HG03558 (cell line): ENCODE data around the gene EFCAB14.
"Not testable (repeated sequence)": the region's sequence is repeated elsewhere in the genome, so short reads cannot be mapped to it uniquely, and the experiment has no call there.

Source experiments
- ATAC-seq: cut with Tn5 transposase; IDR thresholded peaks from one replicate; pipeline ENCODE4 v1.9.1; 2021; ENCODE audit warnings: moderate number of reproducible peaks; ENCODE audit not compliant: unreplicated experiment; ENCODE audit errors: extremely low read depth

Gene EFCAB14

DNA sequence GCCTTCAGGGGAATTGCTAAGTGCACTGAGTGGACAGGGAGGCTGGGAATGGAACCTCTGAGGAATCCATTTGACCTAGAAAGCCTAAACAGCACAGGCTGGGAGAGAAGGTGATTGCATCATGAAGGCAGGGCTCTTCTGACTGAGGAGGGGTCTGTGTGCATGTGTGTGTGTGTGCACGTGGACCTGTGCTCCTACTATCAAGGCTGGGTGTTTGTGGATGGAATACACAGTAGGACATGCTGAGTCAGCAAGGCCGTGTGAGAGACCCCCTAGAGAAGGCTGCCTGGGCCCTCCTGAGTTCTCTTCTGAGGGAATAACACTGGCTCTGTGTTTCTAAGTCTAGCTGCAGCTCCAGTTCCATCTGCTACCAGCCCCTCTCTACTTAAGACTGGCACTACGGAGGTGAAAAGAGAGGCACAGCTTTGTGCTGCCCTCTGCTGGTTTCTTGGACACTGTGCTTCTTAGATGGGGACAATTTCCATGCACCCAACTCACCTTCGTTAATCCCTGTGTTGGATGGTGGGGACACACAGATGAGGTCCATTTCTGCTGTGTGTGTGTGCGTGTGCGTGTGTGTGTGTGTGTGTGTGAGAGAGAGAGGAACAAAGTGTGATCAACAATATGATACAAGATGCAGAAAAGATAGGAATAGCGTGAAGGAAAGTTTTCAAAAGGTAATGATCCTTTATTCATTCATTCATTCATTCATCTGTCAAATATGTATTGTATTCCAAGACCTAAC, 6.2 kb upstream of the EFCAB14 start:
- no peak for ATAC-seq

- ATAC-seq = no peak
Measured at GRCh38 chr1:46723901-46724300, 5.0 kb upstream of the EFCAB14 start.

DNA sequence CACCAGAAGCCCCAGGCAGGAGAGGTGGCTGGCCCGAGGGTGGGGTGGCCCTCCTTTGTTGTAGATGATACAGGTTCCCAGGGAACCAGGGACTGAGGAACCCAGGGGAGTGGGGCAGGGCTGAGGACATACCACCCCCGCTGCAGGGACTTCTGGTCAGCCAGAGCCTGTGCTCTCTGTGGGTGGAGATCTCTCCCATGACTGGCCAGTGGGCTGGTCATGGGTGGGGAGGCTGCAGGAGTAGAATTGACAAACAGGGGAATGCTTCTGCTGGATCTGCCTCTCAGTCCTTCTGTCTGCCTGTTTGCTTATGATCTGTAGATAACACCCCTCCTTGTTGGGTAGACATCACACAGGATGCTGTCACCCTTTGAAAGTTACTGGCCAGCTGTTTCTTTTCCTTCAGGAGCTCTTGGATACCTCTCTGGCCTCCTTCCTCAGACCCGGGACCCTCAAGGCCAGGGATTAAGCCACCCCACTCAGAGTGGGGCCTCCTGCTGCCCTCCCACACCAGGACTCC, 2.8 kb upstream of the EFCAB14 start:
- no peak for ATAC-seq

GRCh38 chr1:46721204-46721603, 2.3 kb upstream of the EFCAB14 start:
- ATAC-seq = no peak

GRCh38 chr1:46720319-46720718, 1.4 kb upstream of the EFCAB14 start:
- ATAC-seq = not testable (repeated sequence)

GRCh38 chr1:46719689-46720088, 775 bp upstream of the EFCAB14 start:
- ATAC-seq = no peak

DNA sequence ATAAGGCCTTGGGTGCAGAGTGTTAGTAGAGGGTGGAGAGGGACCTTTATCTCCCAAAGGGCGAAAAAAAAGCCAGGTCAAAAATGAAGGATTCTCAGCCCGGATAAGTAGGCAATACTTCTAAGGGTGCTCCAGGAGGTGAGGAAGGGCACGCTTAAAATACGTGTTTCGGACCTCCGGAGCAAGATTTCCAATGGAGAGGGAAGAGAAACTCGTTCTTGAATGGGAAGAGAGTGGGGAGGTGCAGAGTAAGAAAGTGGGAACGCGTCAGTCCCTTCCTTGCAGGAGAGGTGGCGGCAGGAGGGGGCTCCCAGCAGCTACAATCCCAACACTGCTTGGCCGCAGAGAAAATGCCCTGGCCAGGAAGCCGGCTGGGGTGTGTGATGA, 581 bp downstream of the EFCAB14 start:
- ATAC-seq = no peak

GRCh38 chr1:46717654-46718053, 1.3 kb downstream of the EFCAB14 start:
- ATAC-seq = no peak

GRCh38 chr1:46714976-46715375, 3.9 kb downstream of the EFCAB14 start:
- no peak for ATAC-seq

GRCh38 chr1:46708121-46708520, 10.8 kb downstream of the EFCAB14 start:
- no peak for ATAC-seq

DNA sequence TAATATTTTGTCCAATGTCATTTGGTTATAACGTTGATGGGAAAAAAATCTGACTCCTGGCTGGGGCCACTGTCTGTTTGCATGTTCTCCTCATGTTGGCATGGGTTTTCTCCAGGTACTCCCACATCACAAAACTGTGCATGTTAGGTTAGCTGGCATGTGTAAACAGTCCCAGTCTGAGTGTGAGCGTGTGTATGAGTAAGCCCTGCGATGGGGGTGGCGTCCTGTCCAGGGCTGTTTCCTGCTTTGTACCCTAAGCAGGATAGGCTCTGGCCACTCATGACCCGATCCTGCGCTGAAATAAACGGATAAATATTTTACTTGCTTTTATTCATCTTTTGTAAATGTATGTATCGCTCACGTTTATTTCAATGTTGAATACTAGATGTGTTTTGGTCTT, 13.5 kb downstream of the EFCAB14 start:
- no peak for ATAC-seq

- ATAC-seq = no peak
Measured at GRCh38 chr1:46703927-46704641, 14.8 kb downstream of the EFCAB14 start.

- no peak for ATAC-seq
Measured at GRCh38 chr1:46699666-46700065, 19.2 kb downstream of the EFCAB14 start.

GRCh38 chr1:46697053-46697452, 21.9 kb downstream of the EFCAB14 start:
- no peak for ATAC-seq

DNA sequence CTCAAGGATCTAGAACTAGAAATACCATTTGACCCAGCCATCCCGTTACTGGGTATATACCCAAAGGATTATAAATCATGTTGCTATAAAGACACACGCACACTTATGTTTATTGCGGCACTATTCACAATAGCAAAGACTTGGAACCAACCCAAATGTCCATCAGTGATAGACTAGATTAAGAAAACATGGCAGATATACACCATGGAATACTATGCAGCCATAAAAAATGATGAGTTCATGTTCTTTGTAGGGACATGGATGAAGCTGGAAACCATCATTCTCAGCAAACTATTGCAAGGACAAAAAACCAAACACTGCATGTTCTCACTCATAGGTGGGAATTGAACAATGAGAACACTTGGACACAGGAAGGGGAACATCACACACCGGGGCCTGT, 24.2 kb downstream of the EFCAB14 start:
- ATAC-seq = not testable (repeated sequence)

DNA sequence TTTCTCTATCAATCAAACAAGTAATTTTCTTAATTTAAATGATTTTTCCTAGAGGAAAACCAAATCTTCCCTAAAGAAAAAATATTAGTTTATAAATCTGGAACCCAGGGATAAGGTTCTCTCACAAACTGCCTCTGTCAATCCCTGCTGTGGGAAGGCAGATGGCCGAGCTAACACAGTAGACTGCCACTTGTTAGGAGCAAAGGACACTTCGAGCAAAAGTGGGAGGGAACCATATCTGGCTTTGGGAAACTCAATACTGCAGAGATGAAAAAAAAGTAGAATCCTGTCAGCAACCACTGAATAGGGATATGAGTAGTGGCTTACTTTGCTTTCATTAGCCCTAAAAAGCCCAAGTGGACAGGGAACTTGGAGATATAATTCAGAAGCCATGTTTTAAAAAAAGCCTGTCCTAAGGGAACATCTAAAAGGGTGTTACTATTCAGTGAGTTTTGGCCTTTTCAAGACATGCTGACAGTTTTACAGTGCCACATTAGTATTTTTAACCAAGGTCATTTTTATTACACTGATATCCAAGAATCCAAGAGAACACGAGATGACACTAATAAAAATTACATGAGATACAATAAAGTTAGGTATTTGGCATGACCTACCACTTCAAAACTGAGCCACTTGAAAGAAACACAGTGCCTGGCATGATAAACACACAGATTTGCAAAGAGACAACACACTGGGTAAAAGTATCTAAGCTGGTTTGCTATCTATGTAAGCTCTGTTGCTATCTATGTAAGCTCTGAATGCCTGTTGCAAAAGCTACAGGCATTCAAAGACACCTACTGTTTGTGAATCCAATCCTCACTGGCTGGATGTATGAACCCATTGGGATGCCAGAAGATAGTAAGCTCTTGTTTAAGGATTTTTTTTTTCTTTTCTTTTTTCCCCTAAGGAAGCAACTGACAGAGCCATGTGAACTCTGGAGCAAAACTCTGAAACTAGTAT, 25.8 kb downstream of the EFCAB14 start:
- ATAC-seq = no peak

GRCh38 chr1:46691997-46692790, 26.7 kb downstream of the EFCAB14 start:
- no peak for ATAC-seq

- no peak for ATAC-seq
Measured at GRCh38 chr1:46690931-46691421, 27.9 kb downstream of the EFCAB14 start.

- no peak for ATAC-seq
Measured at GRCh38 chr1:46689897-46690296, 29.0 kb downstream of the EFCAB14 start.

DNA sequence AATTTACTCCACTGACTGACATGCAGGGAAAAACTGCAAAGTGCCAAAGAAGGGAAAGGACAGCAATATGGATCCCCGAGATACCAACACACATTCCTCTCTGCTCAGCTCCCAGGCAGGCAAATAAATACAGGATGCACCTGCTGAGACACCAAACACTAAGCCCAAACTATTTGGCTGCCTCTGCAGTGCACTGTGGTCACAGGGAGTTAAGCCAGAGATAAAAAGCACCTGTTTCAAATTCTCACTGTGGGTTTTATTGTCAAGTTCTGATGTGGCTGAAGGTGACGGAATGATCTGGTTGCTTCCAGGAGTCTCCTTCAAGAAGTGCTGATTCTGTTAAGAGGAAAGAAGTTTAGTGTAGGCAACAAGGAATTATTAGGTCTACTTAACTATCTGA, 29.6 kb downstream of the EFCAB14 start:
- no peak for ATAC-seq
